Fibroblast of mammary gland (primary cell): Measurements from ENCODE around the gene REC114.

Experiments used
- DNase-seq: peaks from one replicate; pipeline ENCODE4 v3.0.0-alpha.2; 2010; ENCODE audit warnings: low read depth
- H3K4me3 ChIP-seq: 2 replicates; pipeline ENCODE4 v1.5.1; 2011; ENCODE audit warnings: low read depth, mild to moderate bottlenecking, low read length, moderate library complexity; ENCODE audit not compliant: control insufficient read depth
- CTCF ChIP-seq: conservative IDR thresholded peaks from 2 replicates; pipeline ENCODE4 v1.5.1; 2011; ENCODE audit warnings: low read depth, low read length, inconsistent platforms; ENCODE audit not compliant: control insufficient read depth, insufficient read depth

The REC114 gene

GRCh38 chr15:73600413-73601335, 157.7 kb downstream of the REC114 start:
- H3K4me3 ChIP-seq: no peak overlapping the region
- no peak for TF ChIP-seq CTCF
- DNase-seq: no peak

GRCh38 chr15:73601451-73602445, 158.8 kb downstream of the REC114 start:
- peak; percentile 63 for DNase-seq
- H3K4me3 ChIP-seq: no peak overlapping the region
- no peak for TF ChIP-seq CTCF

- peak; percentile 24 for DNase-seq
- no peak overlapping the region for H3K4me3 ChIP-seq
- no peak for TF ChIP-seq CTCF
These were observed 159.5 kb downstream of the REC114 start for GRCh38 chr15:73602446-73602843.

- no peak for TF ChIP-seq CTCF
- no peak for DNase-seq
- no peak overlapping the region for H3K4me3 ChIP-seq
These were observed 160.0 kb downstream of the REC114 start for GRCh38 chr15:73602992-73603391.

GRCh38 chr15:73604477-73604876, 161.5 kb downstream of the REC114 start:
- H3K4me3 ChIP-seq: no peak overlapping the region
- no peak for DNase-seq
- TF ChIP-seq CTCF: no peak

GRCh38 chr15:73605759-73606436, 162.9 kb downstream of the REC114 start:
- no peak overlapping the region for H3K4me3 ChIP-seq
- DNase-seq: no peak
- TF ChIP-seq CTCF: no peak
